ENCODE measurements around the gene ELN. TPM values are rescaled to one million over a fixed set of nuclear protein-coding genes. Genes with fewer than 3 reads are reported as not detected.

ELN gene
- total RNA-seq, 1 donor from 2014 or later, result 395 TPM

DNA sequence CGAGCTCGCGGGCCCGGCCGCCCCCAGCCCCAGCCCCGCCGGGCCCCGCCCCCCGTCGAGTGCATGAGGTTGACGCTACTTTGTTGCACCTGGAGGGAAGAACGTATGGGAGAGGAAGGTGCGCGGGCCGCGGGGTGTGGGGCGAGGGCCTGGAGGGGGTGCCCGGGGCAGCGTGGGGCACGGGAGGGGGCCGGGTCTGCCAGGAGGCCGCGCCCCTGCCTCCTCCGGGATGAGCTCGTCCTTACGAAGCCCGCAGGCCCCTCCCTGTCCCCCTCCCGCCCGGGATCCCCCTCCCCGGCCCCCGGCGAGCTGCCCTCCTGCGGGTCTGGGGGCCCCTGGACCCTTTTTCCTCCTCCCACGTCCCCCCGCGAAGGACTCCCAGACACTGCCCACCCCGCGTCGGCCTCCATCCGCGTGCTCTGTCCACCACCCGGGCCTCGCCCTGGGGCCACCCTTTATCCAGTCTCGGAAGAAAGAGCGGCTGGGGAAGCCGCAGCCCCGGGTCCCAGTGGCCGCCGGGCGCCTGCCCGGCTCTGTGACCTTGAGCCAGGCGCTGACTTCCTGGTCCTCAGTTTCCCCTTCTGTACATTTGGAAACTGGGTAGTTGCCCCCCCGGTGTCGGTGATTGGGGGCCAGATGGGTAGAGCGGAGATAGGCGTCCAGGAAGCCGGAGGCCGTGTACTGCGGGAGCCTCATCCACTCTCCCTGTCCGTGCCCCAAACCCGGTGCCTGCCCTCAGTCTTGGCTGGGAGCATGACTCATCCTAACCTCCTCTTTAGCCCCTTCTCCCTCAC lies 56.2 kb downstream of the ELN start:
- H3K36me3 ChIP-seq, result no peaks in the 10 kb centered on the region
- peaks cover 6 to 15% of the 10 kb centered on the region in 2 donors for H3K4me1 ChIP-seq
- peak overlapping the region; percentile 81 to 94 for H3K4me3 ChIP-seq
- H3K27ac ChIP-seq, result peak overlapping the region in 1 of 2 donors; percentile 62
- no peaks in the 10 kb centered on the region for H3K9me3 ChIP-seq
- no peak for DNase-seq (ENCODE audit: low spot score in 2 of 2)
- TF ChIP-seq, protein P1, sequence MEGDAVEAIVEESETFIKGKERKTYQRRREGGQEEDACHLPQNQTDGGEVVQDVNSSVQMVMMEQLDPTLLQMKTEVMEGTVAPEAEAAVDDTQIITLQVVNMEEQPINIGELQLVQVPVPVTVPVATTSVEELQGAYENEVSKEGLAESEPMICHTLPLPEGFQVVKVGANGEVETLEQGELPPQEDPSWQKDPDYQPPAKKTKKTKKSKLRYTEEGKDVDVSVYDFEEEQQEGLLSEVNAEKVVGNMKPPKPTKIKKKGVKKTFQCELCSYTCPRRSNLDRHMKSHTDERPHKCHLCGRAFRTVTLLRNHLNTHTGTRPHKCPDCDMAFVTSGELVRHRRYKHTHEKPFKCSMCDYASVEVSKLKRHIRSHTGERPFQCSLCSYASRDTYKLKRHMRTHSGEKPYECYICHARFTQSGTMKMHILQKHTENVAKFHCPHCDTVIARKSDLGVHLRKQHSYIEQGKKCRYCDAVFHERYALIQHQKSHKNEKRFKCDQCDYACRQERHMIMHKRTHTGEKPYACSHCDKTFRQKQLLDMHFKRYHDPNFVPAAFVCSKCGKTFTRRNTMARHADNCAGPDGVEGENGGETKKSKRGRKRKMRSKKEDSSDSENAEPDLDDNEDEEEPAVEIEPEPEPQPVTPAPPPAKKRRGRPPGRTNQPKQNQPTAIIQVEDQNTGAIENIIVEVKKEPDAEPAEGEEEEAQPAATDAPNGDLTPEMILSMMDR (IDR thresholded peaks at IDR 0.05), result no peak
- intact Hi-C loops (cut with DNase I), result loop anchor here (2.0 kb wide), 1 partner anchor 91 kb away; the partner anchor contains the start of gene EIF4H
- no peaks in the 10 kb centered on the region for H3K27me3 ChIP-seq

DNA sequence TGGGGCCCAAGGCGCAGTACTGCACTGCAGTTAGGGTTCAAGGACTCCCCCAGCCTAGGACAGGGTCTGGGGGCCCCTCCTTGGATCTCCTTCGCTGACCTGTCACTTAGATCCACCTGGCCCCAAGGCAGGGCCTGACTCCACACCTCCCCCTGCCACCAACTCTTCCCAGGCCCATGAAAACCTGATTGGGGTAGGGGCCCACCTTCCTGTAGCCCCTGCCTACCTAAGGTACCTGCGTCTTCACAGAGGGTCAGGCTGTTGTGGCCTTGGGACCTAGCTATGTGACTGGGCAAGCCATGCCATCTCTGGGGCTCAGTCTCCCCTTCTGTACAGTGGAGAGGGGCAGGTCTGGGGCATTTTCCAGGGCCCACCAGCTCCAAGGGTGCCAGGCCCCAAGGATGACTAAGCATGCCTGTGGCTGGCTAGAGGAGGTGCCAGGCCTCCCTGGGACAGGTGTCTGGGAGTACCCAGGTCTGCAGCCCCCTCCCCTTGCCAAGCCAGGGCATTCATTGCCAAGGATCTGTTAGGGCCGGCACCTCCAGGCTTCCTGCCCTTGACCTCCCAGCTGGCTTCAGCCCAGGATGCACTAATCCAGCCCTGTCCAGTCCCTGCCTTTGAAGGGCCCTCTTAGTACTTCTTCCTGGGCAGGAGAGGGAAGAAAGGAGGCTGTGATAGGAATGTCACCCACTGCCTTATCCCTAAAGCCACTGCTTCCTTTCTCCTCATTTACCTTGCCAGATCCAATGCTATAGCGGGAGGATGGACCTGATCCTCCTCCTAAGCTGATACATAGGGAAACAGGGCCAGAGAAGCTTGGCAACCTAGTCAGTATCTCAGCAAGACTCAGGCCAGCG lies 57.0 kb downstream of the ELN start:
- intact Hi-C loops (cut with DNase I), result loop anchor here (2.0 kb wide), 1 partner anchor 90 kb away; the partner anchor contains the start of gene EIF4H
- H3K4me1 ChIP-seq, result peaks cover 6 to 15% of the 10 kb centered on the region in 2 donors
- no peaks in the 10 kb centered on the region for H3K36me3 ChIP-seq
- peak overlapping the region; percentile 81 to 94 for H3K4me3 ChIP-seq
- H3K27ac ChIP-seq, result peak overlapping the region in 1 of 2 donors; percentile 62
- H3K9me3 ChIP-seq, result no peaks in the 10 kb centered on the region
- no peak for DNase-seq (ENCODE audit: low spot score in 2 of 2)
- no peaks in the 10 kb centered on the region for H3K27me3 ChIP-seq
- TF ChIP-seq, protein P1 (IDR thresholded peaks at IDR 0.05), result no peak

DNA sequence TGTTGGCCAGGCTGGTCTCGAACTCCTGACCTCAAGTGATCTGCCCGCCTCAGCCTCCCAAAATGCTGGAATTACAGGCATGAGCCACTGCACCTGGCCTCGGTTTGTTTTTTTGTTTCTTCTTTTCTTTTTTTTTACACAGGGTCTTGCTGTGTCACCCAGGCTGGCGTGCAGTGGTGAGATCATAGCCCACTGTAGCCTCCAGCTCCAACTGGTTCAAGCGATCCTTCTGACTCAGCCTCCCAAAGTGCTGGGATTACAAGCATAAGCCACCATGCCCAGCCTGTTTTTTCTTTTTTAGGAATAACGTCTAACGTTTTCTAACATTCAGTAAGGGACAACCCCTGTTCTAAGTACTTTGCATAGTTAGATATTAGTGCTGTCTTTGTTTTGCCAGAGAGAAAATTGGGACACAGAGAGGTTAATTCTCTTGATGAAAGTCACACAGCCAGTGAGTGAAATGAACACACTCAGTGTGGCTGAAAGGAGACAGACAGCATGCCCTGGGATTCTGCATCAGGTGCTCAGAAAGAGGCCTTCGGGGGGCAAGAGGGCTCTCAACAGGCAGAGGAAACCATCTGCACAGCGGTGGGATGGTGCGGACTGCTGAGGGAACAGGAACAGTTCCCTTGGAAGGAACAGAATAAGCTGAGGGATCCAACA lies 59.9 kb downstream of the ELN start:
- no peaks in the 10 kb centered on the region for H3K9me3 ChIP-seq
- no peaks in the 10 kb centered on the region for H3K36me3 ChIP-seq
- no peak overlapping the region for H3K4me3 ChIP-seq
- H3K27me3 ChIP-seq, result no peaks in the 10 kb centered on the region
- no peak for DNase-seq (ENCODE audit: low spot score in 2 of 2)
- intact Hi-C loops (cut with DNase I), result no loop called here
- H3K27ac ChIP-seq, result no peak overlapping the region
- TF ChIP-seq, protein P1 (IDR thresholded peaks at IDR 0.05), result no peak
- H3K4me1 ChIP-seq, result peaks cover 6 to 21% of the 10 kb centered on the region in 2 donors

DNA sequence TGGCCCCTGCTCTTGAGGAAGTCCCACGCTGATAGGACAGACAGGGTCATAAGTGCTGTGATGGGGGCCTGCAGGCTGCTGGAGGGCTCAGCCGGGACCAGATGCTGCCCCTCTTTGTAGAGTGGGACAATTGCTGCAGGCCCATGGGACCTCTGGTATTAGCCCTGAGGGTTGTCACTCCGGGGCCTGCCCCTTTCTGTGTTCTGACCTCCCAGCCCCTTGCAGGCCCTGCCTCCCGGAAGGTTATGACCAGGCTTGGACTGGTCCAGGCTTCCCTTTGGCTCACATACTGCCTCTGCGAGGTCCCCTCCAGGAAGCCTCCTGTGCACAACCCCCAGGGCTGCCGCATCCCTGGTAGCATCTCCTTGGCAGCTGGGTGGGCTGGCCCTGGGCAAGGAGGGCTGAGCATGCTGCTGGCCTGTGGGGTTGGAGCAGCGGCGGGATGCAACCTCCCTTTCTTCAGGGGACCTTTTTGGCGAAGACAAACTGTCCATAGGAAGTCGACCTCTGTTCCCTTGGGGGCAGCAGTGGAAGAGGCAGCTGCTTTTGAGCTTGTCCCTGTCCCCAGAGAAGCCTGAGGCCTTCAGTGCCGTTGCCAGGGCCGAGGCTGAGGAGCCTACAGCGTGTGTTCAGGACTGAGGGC lies 64.5 kb downstream of the ELN start:
- Histone ChIP-seq H3K4me1 (peaks cover 9 to 22% of the 10 kb centered on the region in 2 donors), H3K27ac (peak overlapping the region; percentile 79 to 80), H3K9me3 (no peaks in the 10 kb centered on the region), H3K27me3 (no peaks in the 10 kb centered on the region), H3K36me3 (peaks cover 0 to 3% of the 10 kb centered on the region in 2 donors), H3K4me3 (no peak overlapping the region)
- intact Hi-C loops (cut with DNase I), result no loop called here
- TF ChIP-seq, protein P1 (IDR thresholded peaks at IDR 0.05), result no peak
- no peak for DNase-seq (ENCODE audit: low spot score in 2 of 2)

DNA sequence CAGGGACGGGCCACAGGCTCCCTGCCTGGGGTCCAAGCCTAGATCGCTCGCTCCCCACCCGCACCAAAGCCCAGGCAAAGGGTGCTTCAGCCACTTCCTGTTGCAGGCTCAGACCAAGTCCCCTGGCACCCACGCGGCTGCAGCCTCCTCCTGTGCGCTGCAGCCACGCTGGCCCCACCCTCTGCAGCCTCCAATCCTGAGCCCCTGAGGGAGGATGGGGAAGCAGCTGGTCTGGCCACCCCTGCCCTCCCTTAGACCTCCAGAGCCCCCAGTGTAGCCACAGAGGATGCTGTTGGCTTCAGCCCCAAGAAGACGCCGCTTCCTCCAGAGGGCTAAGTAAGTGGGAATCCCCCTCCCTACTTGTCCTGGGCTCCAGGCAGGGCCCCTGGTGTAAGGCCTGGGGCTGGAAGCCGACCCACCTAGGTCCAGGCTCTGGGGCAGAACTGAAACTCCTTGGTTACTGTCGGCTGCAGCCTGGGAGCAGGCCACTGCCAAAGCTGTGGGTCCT lies 65.0 kb downstream of the ELN start:
- Histone ChIP-seq H3K4me1 (peaks cover 9 to 22% of the 10 kb centered on the region in 2 donors), H3K27ac (peak overlapping the region; percentile 79 to 80), H3K4me3 (peak overlapping the region in 1 of 2 donors; percentile 66), H3K36me3 (peaks cover 0 to 7% of the 10 kb centered on the region in 2 donors), H3K27me3 (no peaks in the 10 kb centered on the region), H3K9me3 (no peaks in the 10 kb centered on the region)
- peak in 1 of 2 donors; percentile 44 for DNase-seq (ENCODE audit: low spot score in 2 of 2)
- intact Hi-C loops (cut with DNase I), result no loop called here
- TF ChIP-seq, protein P1 (IDR thresholded peaks at IDR 0.05), result no peak
